HT-29 (cell line): Measurements from ENCODE around the gene SFT2D3. TPM values are rescaled to one million over a fixed set of nuclear protein-coding genes. Genes with fewer than 3 reads are reported as not detected.

Experiments
- DNase-seq: peaks from one replicate; pipeline ENCODE4 v3.0.0-alpha.2; 2015; ENCODE audit warnings: low spot score
- total RNA-seq: library from RNA; depleted of rRNA; stranded (reverse); fragments of >200 nt; shearing (Covaris generic); gene quantifications from 2 replicates; pipeline ENCODE4 v1.2.3, GENCODE V29; 2014

SFT2D3 gene
- total RNA-seq, 1 experiment from 2014 or later: 11.1 TPM

DNA sequence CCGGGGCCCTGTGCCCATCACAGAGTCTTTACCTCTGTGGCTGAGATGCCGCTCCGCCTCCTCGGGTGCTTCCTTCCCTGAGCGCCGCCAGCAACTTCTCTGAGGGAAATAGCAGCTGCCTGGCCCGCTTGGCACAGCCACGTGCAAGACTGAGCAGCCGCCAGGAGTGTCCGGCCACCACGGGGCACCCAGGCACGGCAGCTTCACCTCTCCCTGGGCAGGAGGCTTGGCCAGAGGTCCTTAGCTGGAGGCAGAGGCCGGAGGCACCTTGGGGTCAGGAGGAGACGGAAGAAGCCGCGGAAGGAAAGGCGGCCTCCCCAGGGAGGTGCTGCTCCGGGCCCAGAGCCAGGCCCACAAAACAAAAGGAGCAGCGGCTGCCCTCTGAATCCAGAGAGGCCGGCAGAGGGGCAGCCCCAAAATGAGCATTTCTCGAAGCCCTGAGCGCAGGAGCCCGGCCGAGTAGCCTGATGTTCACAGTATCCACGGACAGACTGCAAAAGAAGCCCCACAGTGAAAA, 20.0 kb upstream of the SFT2D3 start:
- DNase-seq: peak; percentile 12

DNA sequence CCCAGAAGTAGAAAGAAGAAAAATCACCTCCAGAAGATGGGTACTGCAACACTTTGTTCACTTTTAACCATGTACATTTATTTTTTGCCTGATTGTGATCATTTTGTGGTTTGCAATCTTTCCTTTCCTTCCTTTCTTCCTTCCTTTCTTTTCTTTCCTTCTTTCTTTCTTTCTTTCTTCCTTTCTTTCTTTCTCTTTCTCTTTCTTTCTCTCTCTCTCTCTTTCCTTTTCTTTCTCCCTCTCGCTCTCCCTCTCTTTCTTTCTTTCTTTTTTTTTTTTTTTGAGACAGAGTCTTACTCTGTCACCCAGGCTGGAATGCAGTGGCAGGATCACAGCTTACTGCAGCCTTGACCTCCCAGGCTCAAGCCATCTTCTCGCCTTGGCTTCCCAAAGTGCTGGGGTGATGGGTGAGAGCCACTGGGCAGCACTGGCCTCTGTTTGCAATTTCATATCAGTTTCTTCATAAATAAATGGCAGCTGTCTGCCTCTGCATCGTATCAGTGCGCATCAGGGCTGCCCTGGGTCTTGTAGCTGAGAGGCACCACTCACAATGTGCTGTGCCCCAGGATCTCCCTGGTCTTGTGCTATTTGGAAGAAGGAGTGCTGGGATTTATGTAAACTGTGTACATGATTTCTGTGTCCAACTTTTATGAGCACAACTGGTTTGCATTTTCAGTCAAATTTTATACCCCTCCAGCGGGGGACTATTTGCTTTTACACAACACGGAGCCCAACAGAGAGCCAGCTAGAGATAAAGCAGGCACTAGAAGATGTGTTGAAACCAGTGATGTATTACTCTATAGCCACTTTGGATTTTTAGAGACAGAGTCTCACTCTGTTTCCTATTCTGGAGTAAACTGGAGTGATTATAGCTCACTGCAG, 19.1 kb upstream of the SFT2D3 start:
- no peak for DNase-seq

DNA sequence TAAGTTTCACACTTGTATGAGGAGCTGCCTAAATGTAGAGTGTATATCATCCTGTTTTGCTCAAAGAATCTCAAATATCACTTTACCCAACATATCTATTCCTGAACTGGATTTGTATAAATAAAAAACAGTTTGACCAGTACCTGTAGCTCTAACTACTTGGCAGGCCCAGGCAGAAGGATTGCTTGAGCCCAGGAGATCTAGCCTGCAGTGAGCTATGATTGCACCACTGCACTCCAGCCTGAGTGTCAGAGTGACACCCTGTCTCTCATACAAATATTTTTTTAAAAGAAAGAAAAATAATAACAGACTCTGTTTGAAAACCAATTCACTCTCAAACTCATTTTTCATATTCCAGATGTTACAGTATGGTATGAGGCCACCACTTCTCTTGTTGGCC, 18.2 kb upstream of the SFT2D3 start:
- no peak for DNase-seq

DNA sequence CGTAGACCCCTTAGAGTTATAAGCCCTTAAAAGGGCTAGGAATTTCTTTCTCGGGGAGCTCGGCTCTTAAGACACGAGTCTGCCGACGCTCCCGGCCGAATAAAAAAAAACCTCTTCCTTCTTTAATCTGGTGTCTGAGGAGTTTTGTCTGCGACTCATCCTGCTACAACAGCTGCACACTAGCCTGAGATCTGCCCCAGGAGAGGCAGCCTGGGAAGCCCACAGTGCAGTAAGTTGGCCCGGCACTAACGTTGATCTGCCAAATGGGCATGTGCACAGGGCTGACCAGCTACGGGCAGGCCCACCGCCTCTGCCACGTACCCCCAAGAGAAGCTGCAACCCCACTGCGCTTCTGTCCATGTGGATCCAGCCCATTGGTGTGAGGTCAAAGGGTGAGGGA, 17.5 kb upstream of the SFT2D3 start:
- no peak for DNase-seq

DNA sequence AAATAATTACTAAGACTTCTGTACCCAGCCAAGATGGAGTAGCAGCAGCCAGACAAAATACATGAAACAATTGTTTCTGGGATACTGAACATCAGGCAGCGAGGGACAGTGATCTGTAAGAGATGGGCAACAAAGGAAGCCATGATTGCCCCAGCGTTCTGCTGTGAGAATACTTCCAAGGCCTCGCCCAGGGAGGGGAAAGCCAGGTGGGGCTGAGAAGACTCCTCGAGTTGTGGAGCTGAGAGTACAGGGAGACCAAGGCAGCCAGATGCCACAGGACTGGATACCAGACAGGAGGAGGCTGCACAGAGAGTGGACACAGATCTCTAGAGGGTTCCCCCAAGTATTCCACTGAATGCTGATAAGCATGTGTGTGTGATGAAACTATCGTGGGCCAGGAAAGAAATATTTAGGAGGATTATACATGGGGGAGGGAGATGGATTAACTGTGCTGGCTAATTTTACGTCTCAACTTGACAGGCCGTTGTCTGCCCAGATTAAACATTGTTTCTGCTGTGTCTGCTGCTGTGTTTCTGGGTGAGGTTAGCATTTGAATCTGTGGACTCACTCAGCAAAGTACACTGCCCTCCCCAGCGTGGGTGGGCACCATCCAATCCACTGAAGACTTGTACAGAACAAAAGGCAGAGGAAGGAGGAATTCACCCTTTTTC, 15.8 kb upstream of the SFT2D3 start:
- no peak for DNase-seq

DNA sequence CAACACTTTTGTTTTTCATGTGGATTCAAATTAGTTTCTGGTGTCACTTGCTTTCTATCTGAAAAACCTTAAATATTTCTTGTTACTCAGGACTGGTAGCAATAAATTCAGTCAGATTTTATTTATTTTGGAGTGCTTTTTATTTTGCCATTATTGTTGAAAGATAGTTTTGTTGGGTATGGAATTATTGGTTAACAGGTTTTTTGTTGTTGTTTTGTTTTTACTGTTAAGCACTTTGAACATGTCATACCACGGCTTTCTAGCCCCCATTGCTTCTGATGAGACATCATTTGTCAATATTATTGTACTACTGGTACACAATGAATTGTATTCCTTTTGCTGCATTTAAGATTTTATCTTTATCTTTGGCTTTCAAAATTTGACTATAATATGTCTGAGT, 12.9 kb upstream of the SFT2D3 start:
- no peak for DNase-seq

DNA sequence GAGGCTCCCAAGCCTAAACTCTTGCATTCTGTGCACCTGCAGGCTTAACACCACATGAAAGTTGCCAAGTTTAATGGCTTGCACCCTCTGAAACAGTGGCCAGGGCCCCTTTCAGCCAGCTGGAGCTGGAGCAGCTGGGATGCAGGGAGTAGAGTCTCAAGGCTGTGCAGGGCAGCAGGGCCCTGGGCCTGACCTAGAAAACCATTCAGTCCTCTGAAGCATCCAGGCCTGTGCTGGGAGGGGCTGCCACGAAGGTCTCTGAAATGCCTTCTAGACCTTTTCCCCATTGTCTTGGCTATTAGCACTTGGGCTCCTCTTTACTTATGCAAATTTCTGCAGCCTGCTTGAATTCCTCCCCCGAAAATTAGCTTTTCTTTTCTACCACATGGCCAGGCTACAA, 10.6 kb upstream of the SFT2D3 start:
- DNase-seq: no peak

DNA sequence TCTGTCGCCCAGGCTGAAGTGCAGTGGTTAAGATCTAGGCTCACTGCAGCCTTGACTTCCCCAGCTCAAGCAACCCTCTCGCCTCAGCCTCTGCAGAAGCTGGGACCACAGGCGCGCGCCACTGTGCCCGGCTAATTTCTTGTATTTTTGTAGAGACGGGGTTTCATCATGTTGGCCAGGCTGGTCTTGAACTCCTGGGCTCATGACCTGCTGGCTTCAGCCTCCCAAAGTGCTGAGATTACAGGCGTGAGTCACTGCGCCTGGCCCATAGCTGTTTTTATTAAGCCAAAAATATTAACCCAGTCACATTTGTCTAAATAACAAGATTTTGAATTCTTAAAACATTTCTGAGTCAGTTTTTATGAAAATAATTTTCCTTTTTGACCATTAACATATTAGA, 6.3 kb upstream of the SFT2D3 start:
- no peak for DNase-seq

DNA sequence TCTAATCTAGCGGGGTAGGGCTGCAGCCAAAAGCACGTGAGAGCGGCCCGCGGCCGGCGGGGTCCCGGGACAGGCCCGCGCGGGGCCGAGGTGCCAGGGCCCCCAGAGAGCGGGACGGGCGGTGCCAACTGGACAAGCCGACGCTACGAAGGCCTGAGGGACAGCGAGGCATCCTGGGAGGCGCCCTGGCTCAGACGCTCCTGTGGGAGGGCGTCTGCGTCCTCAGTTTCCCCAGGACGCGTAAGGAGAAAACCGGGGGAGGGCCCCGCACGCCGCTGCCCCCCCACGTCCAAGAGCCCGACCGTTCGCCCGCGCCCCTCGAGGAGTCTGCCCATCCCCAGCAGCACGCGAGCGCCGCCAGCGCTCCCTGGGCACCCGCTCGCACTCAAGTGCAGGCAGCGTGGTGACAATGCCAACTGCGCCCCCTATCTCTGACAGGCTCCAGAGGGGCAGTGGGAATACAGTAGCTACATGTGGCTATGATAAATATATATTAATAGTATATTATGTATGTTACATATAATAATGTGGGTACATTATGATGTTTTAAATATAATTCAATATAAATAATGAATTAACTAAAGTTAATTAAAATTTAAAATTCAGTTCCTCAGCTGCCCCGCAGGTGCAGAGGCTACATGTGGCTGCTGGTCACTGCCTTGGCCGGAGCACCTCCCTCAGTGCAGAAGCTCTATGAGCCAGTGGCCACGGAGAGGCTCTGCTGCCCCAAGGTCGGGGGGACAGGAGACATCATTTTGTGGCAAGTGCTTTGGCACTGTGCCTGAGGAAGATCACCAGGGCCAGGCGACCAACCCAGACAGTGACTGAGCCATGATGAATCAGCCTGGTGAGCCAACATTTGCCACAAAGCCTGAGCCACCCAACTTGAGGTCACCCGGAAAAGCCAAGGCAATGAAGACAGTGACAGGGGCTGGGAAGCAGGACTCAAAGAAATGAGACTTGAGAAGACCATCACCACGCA, 5.5 kb upstream of the SFT2D3 start:
- no peak for DNase-seq

DNA sequence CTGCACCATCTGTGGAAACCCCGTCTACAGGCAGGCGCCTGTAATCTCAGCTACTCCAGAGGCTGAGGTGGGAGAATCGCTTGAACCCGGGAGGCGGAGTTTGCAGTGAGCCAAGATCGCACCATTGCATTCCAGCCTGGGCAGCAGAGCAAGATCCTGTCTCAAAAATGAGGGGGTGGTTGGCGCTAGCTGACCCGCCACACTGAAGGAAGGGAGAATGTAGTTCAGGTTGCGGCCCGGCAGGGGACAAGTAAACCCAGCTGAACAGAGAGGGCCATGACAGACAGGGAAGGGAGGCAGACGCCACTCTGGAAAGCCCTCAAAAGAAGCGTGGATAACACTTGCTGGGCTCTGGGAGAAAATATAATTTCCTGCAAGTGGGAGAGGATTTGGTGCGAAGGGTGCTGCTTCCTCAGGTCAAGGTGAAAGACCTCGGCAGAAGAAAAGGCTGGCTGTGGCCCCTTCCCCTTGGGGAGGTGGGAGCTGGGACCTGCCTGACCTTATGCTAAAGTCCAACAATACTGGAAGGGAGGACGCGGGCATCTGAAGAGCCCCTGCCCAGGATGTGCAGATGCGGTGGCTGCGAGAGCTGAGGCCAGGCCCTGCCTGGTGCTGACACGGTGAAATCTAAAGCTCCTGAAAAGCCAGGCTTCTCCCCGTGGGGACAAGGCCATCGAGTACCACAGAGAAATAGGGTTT, 3.7 kb upstream of the SFT2D3 start:
- no peak for DNase-seq

DNA sequence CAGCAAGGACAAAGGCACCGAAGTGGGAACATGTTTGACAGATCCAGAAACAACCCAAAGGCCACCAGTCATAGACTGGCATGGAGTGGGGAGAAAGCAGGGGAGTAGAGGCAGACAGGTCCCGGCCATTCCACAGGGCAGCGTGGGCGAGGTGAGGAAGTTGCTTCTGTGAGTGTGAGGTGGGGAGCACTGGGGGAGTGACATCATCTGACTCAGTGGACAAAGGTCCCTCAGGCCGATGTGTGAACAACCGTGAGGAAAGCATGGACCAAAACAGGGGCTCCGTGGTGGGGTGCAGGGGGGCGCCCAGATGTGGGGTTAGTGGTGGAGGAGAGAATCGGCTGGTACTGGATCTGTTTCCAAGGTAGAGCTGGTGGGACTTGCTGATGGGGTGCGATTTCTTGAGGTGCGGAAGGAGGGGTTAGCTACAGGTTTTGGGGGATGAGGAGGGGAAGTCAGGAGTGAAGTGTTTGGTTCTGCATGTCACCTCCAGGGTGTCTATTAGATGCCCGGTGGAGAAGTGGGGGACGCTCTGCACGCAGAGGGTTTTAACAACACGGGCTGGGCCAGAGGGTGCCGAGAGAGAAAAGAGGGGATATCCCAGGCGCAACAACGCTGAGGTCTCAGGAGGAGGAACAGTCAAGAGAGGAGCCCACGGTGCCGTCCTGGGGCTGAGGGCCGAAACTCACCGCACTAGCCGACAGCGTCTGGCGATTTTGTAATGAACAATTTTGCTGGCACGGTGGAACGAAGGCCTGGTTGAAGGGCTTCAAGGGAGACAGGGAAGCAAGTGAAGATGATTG, 2.5 kb upstream of the SFT2D3 start:
- DNase-seq: no peak

DNA sequence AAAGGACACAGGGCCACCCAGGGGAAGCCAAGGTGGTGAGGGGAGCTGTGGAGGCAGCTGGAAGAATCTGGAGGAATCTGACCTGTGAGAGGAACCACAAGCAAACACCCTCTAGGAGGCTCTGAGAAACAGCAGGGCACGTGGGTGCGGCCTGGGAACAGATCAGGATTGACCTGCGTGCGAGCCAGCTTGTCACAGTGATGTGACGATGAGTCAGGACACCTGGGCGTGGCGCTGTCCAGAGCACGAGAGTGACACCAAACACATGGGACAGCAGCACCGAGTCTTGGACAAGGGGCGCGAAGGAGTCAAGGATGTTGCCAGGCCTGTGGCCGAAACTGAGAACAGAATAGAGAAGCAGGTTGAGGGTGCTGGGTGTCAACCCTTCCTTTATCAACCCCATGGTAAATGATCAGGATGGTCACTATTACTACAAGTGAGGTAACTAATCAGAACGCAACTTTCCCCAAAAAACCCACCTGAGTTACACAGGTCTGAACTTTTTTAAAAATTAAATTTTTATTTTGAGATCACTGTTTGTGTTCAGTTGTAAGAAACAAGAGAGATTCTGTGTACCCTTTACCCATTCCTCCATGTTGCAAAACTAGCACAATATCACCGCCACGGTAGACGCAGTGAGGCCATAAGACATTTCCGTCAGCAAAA, 637 bp upstream of the SFT2D3 start:
- peak; percentile 92 for DNase-seq

DNA sequence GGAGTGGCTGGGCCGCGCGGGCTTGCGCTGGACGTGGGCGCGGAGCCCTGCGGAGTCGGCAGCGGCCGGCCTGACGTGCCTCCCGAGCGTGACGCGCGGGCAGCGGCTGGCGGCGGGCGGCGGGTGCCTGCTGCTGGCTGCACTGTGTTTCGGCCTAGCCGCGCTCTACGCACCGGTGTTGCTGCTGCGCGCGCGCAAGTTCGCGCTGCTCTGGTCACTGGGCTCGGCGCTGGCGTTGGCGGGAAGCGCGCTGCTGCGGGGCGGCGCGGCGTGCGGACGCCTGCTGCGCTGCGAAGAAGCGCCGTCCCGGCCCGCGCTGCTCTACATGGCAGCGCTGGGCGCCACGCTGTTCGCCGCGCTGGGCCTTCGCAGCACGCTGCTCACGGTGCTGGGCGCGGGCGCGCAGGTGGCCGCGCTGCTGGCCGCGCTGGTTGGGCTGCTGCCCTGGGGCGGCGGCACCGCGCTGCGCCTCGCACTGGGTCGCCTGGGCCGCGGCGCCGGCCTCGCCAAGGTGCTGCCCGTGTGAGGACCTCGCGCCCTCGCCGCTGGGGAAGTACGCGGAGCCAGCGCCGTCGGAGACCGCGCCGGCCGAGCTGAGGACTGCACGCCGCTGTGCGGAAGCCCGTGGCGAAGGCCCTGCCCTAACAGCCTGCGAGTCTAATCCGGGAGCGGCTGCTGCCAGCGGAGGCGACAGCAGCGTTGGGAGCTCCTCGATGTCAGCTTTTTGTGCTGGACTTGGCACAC, 526 bp downstream of the SFT2D3 start:
- peak; percentile 82 for DNase-seq

DNA sequence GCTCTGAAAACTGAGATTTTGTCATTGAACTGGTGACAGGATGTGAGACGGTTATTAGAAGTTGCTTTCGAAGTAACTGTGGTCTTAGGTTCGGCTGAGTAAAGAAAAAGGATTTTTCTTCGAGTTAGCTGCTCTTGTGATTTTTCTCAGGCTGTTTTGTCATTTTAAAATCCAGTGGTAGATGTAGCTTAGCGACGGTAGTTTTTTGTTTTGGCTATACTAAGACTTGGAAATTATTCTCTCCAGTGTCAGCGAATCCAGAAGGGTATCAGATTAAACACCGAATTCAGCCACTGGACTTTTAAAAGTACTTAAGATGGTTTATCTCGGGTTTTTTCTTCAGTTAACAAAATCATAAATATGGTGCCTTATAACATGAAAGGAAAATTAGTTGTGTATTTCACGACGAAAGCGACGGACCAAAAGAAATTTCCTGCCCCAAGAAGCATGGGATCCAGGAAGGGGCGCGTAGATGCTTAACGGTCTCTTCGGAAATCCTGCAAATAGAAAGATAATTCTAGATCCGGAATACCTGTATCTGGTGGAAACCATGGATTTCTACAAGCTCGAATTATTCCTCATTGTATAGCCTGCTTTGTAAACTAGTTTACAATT, 1.2 kb downstream of the SFT2D3 start:
- no peak for DNase-seq

DNA sequence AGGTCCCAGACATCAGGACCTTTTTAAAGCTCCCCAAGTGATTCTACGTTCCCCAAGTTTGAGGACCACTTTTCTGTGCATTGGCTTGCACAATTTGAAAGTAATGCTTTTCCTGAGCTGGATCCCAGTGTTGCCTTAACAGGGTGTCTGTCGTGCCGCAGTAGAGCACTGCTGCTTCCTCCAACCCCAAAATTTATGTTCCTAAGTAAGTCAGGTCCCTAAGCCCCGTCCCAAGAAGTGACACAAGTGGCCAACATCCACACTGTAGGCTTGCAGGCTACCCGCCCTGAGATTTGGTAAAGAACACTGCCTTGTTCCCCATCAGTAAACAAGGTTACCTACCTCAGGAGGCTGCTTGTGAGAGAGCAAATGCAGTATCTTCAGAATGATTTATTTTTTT, 2.0 kb downstream of the SFT2D3 start:
- no peak for DNase-seq

DNA sequence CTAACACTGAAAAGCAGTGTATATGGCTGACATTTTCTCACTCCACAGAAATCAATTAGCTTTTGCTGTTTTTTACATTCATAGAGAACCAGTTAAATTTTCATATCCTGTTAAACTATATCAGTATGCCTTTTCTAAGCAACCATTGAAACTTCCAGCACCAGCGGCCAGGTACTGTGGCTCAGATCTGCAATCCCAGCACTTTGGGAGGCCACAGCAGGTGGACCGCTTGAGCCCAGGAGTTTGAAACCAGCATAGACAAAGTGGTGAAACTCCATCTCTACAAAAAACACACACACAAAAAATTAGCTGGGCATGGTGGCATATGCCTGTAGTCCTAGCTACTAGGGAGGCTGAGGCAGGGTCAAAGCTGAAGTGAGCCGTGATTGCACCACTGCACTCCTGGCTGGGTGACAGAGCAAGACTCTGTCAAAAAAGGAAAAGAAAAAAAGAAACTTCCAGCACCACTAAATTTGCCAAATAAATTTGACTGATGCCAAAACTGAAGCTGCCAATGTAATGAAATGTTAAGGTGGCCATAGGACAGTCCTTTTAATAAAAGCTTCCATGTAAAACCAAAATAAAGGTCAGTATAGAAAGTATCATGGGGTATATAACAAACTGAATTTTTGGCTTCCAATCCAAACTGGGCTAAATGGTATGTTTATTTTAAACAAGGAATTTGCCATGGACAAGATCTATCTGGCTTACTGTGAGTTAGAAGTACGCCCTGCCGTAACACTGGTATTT, 3.5 kb downstream of the SFT2D3 start:
- no peak for DNase-seq

DNA sequence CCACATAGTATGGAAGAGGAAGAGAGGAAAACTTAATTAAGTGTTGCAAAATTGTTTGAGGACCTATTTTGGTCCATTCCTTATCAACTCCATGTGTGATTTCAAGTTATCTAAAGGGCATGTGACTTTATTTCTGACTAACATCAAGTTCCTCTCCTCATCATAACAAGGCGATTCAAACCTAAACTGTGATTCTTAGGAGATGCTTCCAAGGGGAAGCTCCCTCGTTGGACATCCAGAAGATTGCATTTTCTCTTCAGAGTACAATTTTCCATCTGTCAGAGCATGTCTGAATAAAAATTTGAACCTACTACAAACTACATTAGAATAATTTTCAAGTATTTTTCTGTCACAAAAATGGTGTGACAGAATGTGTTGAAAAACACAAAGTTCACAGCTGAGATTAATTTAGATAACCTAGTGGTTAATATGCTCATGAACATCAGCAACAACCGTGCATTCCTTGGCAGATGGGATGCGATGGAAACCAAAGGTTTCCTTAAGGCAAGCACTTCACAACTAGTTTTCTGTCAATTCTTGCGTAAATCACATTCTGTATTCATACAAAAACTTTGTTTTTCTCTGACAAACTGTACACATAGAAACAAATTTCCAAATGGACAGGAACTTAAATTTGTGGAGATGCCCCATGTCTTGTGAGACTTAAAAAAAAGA, 4.2 kb downstream of the SFT2D3 start:
- no peak for DNase-seq
